GM18951 (cell line): ENCODE results near the gene FCMR.

Source experiments
- POLR2A ChIP-seq: IDR thresholded peaks from 4 replicates; pipeline ENCODE4 v1.6.1; 2011; ENCODE audit warnings: mild to moderate bottlenecking; ENCODE audit not compliant: insufficient read length, insufficient read depth; ENCODE audit errors: extremely low read depth
- in situ Hi-C: fragments of 300-500 bp; cut with MboI; formaldehyde crosslinking; loops from one replicate; pipeline ENCODE4 v1.12.0; 2022; ENCODE audit warnings: low sequenced_read_pairs, mixed read lengths, inconsistent platforms; ENCODE audit not compliant: unreplicated experiment

The FCMR gene

GRCh38 chr1:206957639-206958038 is 35.9 kb upstream of the FCMR start:
- in situ Hi-C loops: no loop called here
- TF ChIP-seq POLR2A: no peak

DNA sequence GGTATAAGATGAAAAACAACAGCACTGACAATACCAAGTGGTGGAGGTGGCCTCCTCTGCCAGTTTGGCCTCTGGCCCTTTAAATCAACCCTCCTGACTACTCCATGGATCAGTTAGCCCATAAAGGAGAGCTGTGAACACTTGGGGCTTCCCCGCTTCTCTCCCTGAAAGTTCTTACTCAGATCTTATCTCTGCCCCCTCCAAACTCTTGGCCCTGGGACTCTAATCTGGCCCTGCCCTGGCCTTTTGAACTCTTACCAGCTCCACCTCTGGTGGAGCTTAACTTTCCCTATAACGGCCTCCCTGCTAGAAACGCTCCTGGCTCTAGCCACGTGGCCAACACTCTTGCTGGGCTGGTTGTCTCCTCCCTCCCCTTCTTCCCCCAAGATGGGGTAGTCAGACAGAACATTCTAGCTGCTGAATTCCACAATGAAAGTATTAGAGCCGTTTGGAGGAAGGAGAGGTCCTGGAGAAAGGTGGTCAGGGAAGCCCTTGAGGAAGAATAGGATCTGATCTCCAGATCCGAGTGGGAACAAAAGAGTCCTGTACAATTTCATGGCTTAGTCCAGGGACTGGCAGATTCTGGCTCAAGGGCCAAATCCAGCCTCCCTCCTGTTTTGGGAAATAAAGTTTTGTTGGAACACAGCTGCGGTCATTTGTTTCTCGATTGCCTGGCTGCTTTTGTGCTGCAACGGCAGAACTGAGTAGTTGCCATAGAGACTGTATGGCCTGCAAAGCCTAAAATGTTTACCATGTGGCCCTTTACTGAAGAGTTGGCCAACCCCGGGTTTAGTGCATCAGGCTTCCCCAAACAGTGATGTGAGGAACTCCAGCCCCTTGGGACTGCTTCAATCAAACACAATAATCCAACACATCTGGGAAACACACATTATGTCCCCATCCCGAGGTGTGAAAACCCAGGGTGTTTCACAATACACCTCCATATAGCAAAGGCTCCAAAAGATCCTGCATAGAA is 34.0 kb upstream of the FCMR start:
- in situ Hi-C loops: no loop called here
- TF ChIP-seq POLR2A: no peak

- in situ Hi-C loops: no loop called here
- no peak for TF ChIP-seq POLR2A
Measured at GRCh38 chr1:206954459-206955342, 33.0 kb upstream of the FCMR start.

DNA sequence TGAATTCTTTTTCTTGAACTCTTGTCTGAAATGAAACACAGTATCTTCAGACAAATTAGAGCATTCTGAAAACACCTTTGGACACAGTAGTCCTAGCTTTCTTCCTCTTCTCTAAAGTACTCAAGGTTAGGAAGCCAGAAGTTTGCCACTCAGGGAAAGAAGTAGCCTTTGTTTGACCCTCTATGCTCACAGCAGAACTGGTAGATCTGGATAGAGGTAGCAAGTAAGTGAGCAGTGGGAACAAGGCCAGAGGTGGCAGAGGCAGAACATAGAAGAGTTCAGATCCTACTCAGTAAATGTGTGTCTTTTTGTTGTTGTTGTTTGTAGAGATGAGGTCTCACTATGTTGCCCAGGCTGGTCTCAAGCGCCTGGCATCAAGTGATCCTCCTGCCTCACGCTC is 31.9 kb upstream of the FCMR start:
- in situ Hi-C loops: no loop called here
- no peak for TF ChIP-seq POLR2A

GRCh38 chr1:206953126-206953525 is 31.4 kb upstream of the FCMR start:
- no peak for TF ChIP-seq POLR2A
- in situ Hi-C loops: no loop called here

- TF ChIP-seq POLR2A: no peak
- in situ Hi-C loops: no loop called here
Measured at GRCh38 chr1:206952171-206952570, 30.4 kb upstream of the FCMR start.

GRCh38 chr1:206951318-206952100 is 29.8 kb upstream of the FCMR start:
- no peak for TF ChIP-seq POLR2A

GRCh38 chr1:206949641-206950040 is 27.9 kb upstream of the FCMR start:
- TF ChIP-seq POLR2A: no peak
- in situ Hi-C loops: no loop called here

More at GRCh38 chr1:206951318-206952100, 29.8 kb upstream of the FCMR start:
- in situ Hi-C loops: no loop called here

- in situ Hi-C loops: no loop called here
- TF ChIP-seq POLR2A: no peak
Measured at GRCh38 chr1:206949208-206949607, 27.5 kb upstream of the FCMR start.

DNA sequence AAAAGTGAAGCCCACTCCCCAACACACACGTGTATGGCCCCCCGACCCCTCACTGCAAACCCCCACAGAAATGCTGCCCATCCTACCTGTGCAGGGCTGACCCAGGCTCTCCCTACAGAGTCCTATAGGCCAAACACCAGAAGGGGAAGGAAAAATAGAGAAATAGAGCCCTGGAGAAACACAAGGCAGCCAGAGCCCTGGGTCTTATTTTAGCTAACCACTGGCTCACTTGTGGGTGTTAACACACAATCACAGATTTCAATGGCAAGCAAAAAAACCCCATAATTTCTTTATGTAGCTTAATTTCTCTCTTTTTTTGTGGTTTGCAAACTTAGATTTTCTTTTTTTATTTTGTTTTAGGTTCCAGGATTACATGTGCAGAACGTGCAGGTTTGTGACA is 25.5 kb upstream of the FCMR start:
- TF ChIP-seq POLR2A: no peak
- in situ Hi-C loops: no loop called here

DNA sequence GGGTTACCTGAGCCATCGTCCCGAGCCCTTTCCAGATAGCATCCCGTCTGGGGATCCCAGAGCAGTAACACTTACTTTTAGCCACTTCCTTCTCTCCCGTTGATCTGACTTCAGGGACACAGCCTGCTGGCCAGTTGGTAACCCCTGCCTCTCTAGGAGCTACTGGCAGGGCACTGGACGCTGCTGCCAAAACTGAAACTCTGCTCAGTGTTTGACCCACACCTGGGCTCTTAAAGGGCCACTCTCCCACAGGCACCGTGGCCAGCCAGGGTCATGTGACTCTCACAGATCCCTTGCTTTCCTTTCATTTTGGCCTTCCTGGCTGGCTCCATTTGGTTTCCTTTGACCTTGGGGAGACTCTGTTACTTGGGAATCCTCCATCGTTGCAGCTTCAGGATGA is 24.5 kb upstream of the FCMR start, which contains the start of gene PIGR:
TSS of gene PIGR (minus strand) at position 206 of the 400 bp plus-strand sequence. CDS start 5,935 bp downstream, outside the sequence.
- no peak for TF ChIP-seq POLR2A
- in situ Hi-C loops: no loop called here

DNA sequence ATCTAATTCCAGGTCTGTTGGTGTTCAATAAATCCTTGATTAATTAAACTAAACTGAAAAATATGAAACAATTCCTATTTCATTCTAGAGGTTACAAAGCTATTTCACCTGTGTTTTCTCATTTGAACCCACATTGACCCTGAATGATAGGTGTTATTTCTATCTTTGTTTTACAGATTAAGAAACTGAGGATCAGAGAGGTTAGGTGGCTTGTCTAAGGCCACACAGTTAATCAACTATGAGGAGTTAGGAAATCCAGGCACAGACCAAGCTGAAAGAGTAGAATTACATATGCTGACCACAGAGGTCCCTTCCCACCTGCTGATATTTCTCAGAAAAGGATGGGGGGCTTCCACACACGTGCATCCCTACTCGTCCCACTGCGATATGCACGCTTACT is 24.0 kb upstream of the FCMR start:
- in situ Hi-C loops: no loop called here
- TF ChIP-seq POLR2A: no peak
